Fibroblast of lung (primary cell): ENCODE results near the gene TM4SF1. TPM values are rescaled to one million over a fixed set of nuclear protein-coding genes. Genes with fewer than 3 reads are reported as not detected.

ENCODE experiments used
- DNase-seq, 2 donors: peaks; one replicate each; pipeline versions ENCODE4 v3.0.0 to v3.0.0-alpha.2; 2010; ENCODE audit warnings: low read depth in 2 of 2
- H2AFZ ChIP-seq: 2 replicates; pipeline ENCODE4 v1.5.1; 2012; ENCODE audit warnings: low read length, control low read depth, inconsistent platforms
- H3K27ac ChIP-seq: 2 replicates; pipeline ENCODE4 v1.5.1; 2011; ENCODE audit warnings: low read length, control low read depth; ENCODE audit not compliant: insufficient read depth
- H3K27me3 ChIP-seq: 2 replicates; pipeline ENCODE4 v1.5.1; 2011; ENCODE audit warnings: mild to moderate bottlenecking, low read length; ENCODE audit not compliant: control insufficient read depth, insufficient read depth
- H3K36me3 ChIP-seq: 2 replicates; pipeline ENCODE4 v1.5.1; 2011; ENCODE audit warnings: low read length; ENCODE audit not compliant: control insufficient read depth, insufficient read depth
- H3K4me1 ChIP-seq: 2 replicates; pipeline ENCODE4 v1.5.1; 2011; ENCODE audit warnings: low read length; ENCODE audit not compliant: control insufficient read depth, insufficient read depth; ENCODE audit errors: extremely low read depth
- H3K4me2 ChIP-seq: 2 replicates; pipeline ENCODE4 v1.5.1; 2011; ENCODE audit warnings: low read length, control low read depth; ENCODE audit not compliant: insufficient read depth; ENCODE audit errors: extremely low read depth
- H3K4me3 ChIP-seq, 4 experiments: fragments of 200-600 bp in 1 of 4; sonication (generic) in 1 of 4; replicated peaks in 1 of 4; 2 replicates each; pipeline ENCODE4 v1.5.1; 2011 to 2016; ENCODE audit warnings: low read length in 4 of 4, low read depth in 3 of 4, mild to moderate bottlenecking in 3 of 4, control low read depth in 2 of 4, inconsistent platforms in 1 of 4, mixed read lengths in 1 of 4; ENCODE audit not compliant: insufficient read depth in 1 of 4; ENCODE audit errors: control extremely low read depth in 1 of 4
- H3K79me2 ChIP-seq: 2 replicates; pipeline ENCODE4 v1.5.1; 2012; ENCODE audit warnings: mild to moderate bottlenecking, low read length, inconsistent platforms; ENCODE audit not compliant: control insufficient read depth, insufficient read depth
- H3K9ac ChIP-seq: 2 replicates; pipeline ENCODE4 v1.5.1; 2011; ENCODE audit warnings: mild to moderate bottlenecking, low read length, control low read depth; ENCODE audit not compliant: insufficient read depth
- H3K9me3 ChIP-seq: 2 replicates; pipeline ENCODE4 v1.5.1; 2012; ENCODE audit warnings: low read depth, low read length; ENCODE audit not compliant: control insufficient read depth, insufficient read depth
- H4K20me1 ChIP-seq: 2 replicates; pipeline ENCODE4 v1.5.1; 2011; ENCODE audit warnings: low read length; ENCODE audit not compliant: control insufficient read depth, insufficient read depth; ENCODE audit errors: extremely low read depth
- CTCF ChIP-seq, 2 donors: IDR thresholded peaks in 1 of 2; conservative IDR thresholded peaks in 1 of 2; 1 replicate in 1 of 2; 2 replicates in 1 of 2; pipeline ENCODE4 v1.5.1; 2011 to 2012; ENCODE audit warnings: low read length in 2 of 2, control low read depth in 1 of 2, inconsistent platforms in 1 of 2, low read depth in 1 of 2, mild to moderate bottlenecking in 1 of 2
- EZH2 ChIP-seq: IDR thresholded peaks from 2 replicates; pipeline ENCODE4 v1.5.1; 2012; ENCODE audit warnings: low read length, control low read depth, mild to moderate bottlenecking; ENCODE audit errors: missing control alignments
- polyA plus RNA-seq, 2 donors: library from polyadenylated mRNA; depleted of rRNA in 1 of 2; stranded (reverse) in 1 of 2; unstranded in 1 of 2; fragments of >200 nt; gene quantifications; 2 replicates each; pipeline ENCODE4 v1.2.1, GENCODE V29; 2011 to 2012; ENCODE audit warnings: missing spikeins in 1 of 2
- total RNA-seq: library from RNA; depleted of rRNA; stranded (reverse); fragments of >200 nt; gene quantifications from 2 replicates; pipeline ENCODE4 v1.2.1, GENCODE V29; 2014

TM4SF1 gene
- total and polyA plus RNA-seq, 2 donors (not counting 1 experiment from before 2014, with no cell fraction given), result 353 to 423 TPM

GRCh38 chr3:149371723-149372114, 5.7 kb downstream of the TM4SF1 start:
- TF ChIP-seq CTCF (conservative IDR thresholded peaks at IDR 0.05 in 1 of 2, IDR thresholded peaks at IDR 0.05 in 1 of 2; ENCODE audit: low read depth in 1 of 2, low read length in 2 of 2), result no peak
- TF ChIP-seq EZH2, result no peak
- Histone ChIP-seq H2AFZ (no peak overlapping the region), H3K79me2 (peaks cover 36% of the 10 kb centered on the region), H3K4me1 (peaks cover 22% of the 10 kb centered on the region), H4K20me1 (no peaks in the 10 kb centered on the region), H3K36me3 (peaks cover 14% of the 10 kb centered on the region), H3K9ac (no peak overlapping the region), H3K4me2 (peak overlapping the region; percentile 11), H3K9me3 (no peaks in the 10 kb centered on the region), H3K4me3 (no peak overlapping the region), H3K27ac (peak overlapping the region; percentile 1), H3K27me3 (no peaks in the 10 kb centered on the region)
- DNase-seq, result no peak

GRCh38 chr3:149371001-149371722, 6.3 kb downstream of the TM4SF1 start:
- no peak for TF ChIP-seq EZH2
- peak in 1 of 2 donors; percentile 2 for TF ChIP-seq CTCF (conservative IDR thresholded peaks at IDR 0.05 in 1 of 2, IDR thresholded peaks at IDR 0.05 in 1 of 2; ENCODE audit: low read depth in 1 of 2, low read length in 2 of 2)
- Histone ChIP-seq H3K9me3 (no peaks in the 10 kb centered on the region), H3K36me3 (peaks cover 14% of the 10 kb centered on the region), H2AFZ (no peak overlapping the region), H3K9ac (no peak overlapping the region), H3K27me3 (no peaks in the 10 kb centered on the region), H3K79me2 (peaks cover 30% of the 10 kb centered on the region), H3K4me2 (peak overlapping the region; percentile 33), H4K20me1 (no peaks in the 10 kb centered on the region), H3K27ac (peak overlapping the region; percentile 1), H3K4me3 (no peak overlapping the region), H3K4me1 (peaks cover 22% of the 10 kb centered on the region)
- peak; percentile 58 to 62 for DNase-seq

- Histone ChIP-seq H3K4me3 (no peak overlapping the region), H3K4me2 (peak overlapping the region; percentile 6), H4K20me1 (no peaks in the 10 kb centered on the region), H3K9ac (no peak overlapping the region), H3K27me3 (no peaks in the 10 kb centered on the region), H3K27ac (peak overlapping the region; percentile 46), H3K36me3 (peaks cover 13% of the 10 kb centered on the region), H3K9me3 (no peaks in the 10 kb centered on the region), H3K4me1 (peaks cover 22% of the 10 kb centered on the region), H2AFZ (no peak overlapping the region), H3K79me2 (peaks cover 21% of the 10 kb centered on the region)
- no peak for DNase-seq
- no peak for TF ChIP-seq CTCF (conservative IDR thresholded peaks at IDR 0.05 in 1 of 2, IDR thresholded peaks at IDR 0.05 in 1 of 2; ENCODE audit: low read depth in 1 of 2, low read length in 2 of 2)
- no peak for TF ChIP-seq EZH2
Observed at GRCh38 chr3:149369991-149370866, 7.2 kb downstream of the TM4SF1 start.
